ENCODE data around the gene MYCN.

GRCh38 chr2:15919716-15920434 lies 20.5 kb upstream of the MYCN start:
- no peak for TF ChIP-seq TAF1 (IDR thresholded peaks at IDR 0.05; ENCODE audit: low read depth)
- TF ChIP-seq CEBPB (IDR thresholded peaks at IDR 0.05) = no peak
- TF ChIP-seq EGR1 (IDR thresholded peaks at IDR 0.05) = no peak
- TF ChIP-seq TEAD4 (IDR thresholded peaks at IDR 0.05) = no peak
- TF ChIP-seq RAD21 (IDR thresholded peaks at IDR 0.05; ENCODE audit: low read depth) = no peak
- TF ChIP-seq YY1 (IDR thresholded peaks at IDR 0.05; ENCODE audit: low read depth) = no peak

Measured in Ishikawa (cell line).